T-cell (primary cell): ENCODE results near the gene SLC1A3. TPM values are rescaled to one million over a fixed set of nuclear protein-coding genes. Genes with fewer than 3 reads are reported as not detected.

Experiments used
- ATAC-seq, 4 experiments: fragments of 200-7000 bp in 3 of 4; fragments of 150-1000 bp in 1 of 4; cut with Tn5 transposase; replicated peaks in 1 of 4; 1 replicate in 3 of 4; 2 replicates in 1 of 4; pipeline ENCODE4 v1.10.0; 2021; ENCODE audit warnings: moderate library complexity in 3 of 4, mild to moderate bottlenecking in 2 of 4, moderate number of reproducible peaks in 1 of 4
- CTCF ChIA-PET, 2 donors: fragments of 300-600 bp; sonication (Branson Sonifier 250); formaldehyde crosslinking; loops; one replicate each; lab custom pipeline; 2022; ENCODE audit warnings: antibody characterized with exemption in 2 of 2; lab: Charles Lee
- POLR2A ChIA-PET, 2 donors: fragments of 300-600 bp; sonication (Branson Sonifier 250); formaldehyde crosslinking; loops; one replicate each; lab custom pipeline; 2022; ENCODE audit warnings: antibody characterized with exemption in 2 of 2; lab: Charles Lee
- DNase-seq, 35 experiments: peaks; one replicate each; pipeline versions ENCODE4 v3.0.0 to v3.0.0-alpha.2; 2013 to 2023
- H3K27ac ChIP-seq: one replicate; pipeline ENCODE4 v1.5.1; 2013; ENCODE audit warnings: low read length
- H3K27me3 ChIP-seq, 2 experiments: replicated peaks in 1 of 2; 1 replicate in 1 of 2; 2 replicates in 1 of 2; pipeline versions ENCODE4 v1.6.1 to v1.7.0; 2013; ENCODE audit warnings: low read length in 1 of 2, mixed read lengths in 1 of 2; ENCODE audit not compliant: control insufficient read depth in 2 of 2, insufficient read depth in 2 of 2; ENCODE audit errors: extremely low read depth in 1 of 2
- H3K36me3 ChIP-seq, 2 donors: 1 replicate in 1 of 2; 2 replicates in 1 of 2; pipeline versions ENCODE4 v1.6.1 to v1.7.0; 2013; ENCODE audit warnings: low read length in 1 of 2; ENCODE audit not compliant: control insufficient read depth in 2 of 2, insufficient read depth in 1 of 2; ENCODE audit errors: extremely low read depth in 1 of 2
- H3K4me1 ChIP-seq, 2 experiments: 1 replicate in 1 of 2; 2 replicates in 1 of 2; pipeline versions ENCODE4 v1.6.1 to v1.7.0; 2013; ENCODE audit warnings: low read length in 2 of 2, mixed read lengths in 1 of 2; ENCODE audit not compliant: insufficient read depth in 2 of 2, control insufficient read depth in 1 of 2; ENCODE audit errors: extremely low read depth in 1 of 2
- H3K4me3 ChIP-seq, 2 donors: 1 replicate in 1 of 2; 2 replicates in 1 of 2; pipeline versions ENCODE4 v1.5.1 to v1.7.0; 2013; ENCODE audit warnings: mild to moderate bottlenecking in 2 of 2, low read length in 1 of 2, moderate library complexity in 1 of 2; ENCODE audit not compliant: control insufficient read depth in 1 of 2; ENCODE audit errors: extremely low read depth in 1 of 2
- H3K9me3 ChIP-seq: 2 replicates; pipeline ENCODE4 v1.7.0; 2013
- H3K27ac Mint-ChIP-seq, 2 donors: one replicate each; pipeline ENCODE4 v1.8.0; 2020 to 2021; ENCODE audit warnings: mild to moderate bottlenecking in 2 of 2, mixed read lengths in 2 of 2
- H3K27me3 Mint-ChIP-seq, 2 donors: one replicate each; pipeline ENCODE4 v1.8.0; 2021 to 2022; ENCODE audit warnings: mixed read lengths in 2 of 2
- H3K36me3 Mint-ChIP-seq: one replicate; pipeline ENCODE4 v1.8.0; 2021; ENCODE audit warnings: mixed read lengths
- H3K4me1 Mint-ChIP-seq, 3 donors: one replicate each; pipeline ENCODE4 v1.8.0; 2020 to 2022; ENCODE audit warnings: mixed read lengths in 3 of 3, mild to moderate bottlenecking in 1 of 3
- H3K4me3 Mint-ChIP-seq, 3 donors: one replicate each; pipeline ENCODE4 v1.8.0; 2020 to 2022; ENCODE audit warnings: mild to moderate bottlenecking in 3 of 3, mixed read lengths in 3 of 3, moderate library complexity in 3 of 3
- H3K9me3 Mint-ChIP-seq, 3 donors: one replicate each; pipeline ENCODE4 v1.8.0; 2020 to 2022; ENCODE audit warnings: mixed read lengths in 3 of 3
- WGBS: methylation state at CpG from one replicate; pipeline ENCODE4 v1.1.5; 2013; ENCODE audit warnings: missing lambda C conversion rate; ENCODE audit not compliant: insufficient coverage; 5-methylcytosine and 5-hydroxymethylcytosine counted together
- total RNA-seq, 35 experiments: library from RNA in 6 of 35; stranded (reverse) in 6 of 35; fragments of 120-200 nt in 1 of 35; gene quantifications; one replicate each; pipeline versions ENCODE4 v1.2.1 to v1.2.4 and lab custom pipeline; 2013 to 2026

SLC1A3 gene
- total RNA-seq, 5 donors from 2014 or later (not counting 1 experiment from before 2014, with no cell fraction given), result 0.12 to 0.25 (median 0.23) TPM; not detected in 2

GRCh38 chr5:36682499-36682898, 76.1 kb downstream of the SLC1A3 start:
- Mint-ChIP-seq H3K4me1 (no peaks in the 10 kb centered on the region), H3K36me3 (no peaks in the 10 kb centered on the region), H3K4me3 (no peak overlapping the region), H3K27me3 (peaks cover 3 to 5% of the 10 kb centered on the region in 2 donors), H3K27ac (no peak overlapping the region), H3K9me3 (no peaks in the 10 kb centered on the region)
- no peaks in the 10 kb centered on the region for H3K36me3 ChIP-seq
- no peak for DNase-seq
- H3K27ac ChIP-seq, result no peak overlapping the region
- no CpG with 5 or more reads among the region's 2 CpGs for WGBS
- ChIA-PET POLR2A (no interaction called here), CTCF (no interaction called here)
- H3K9me3 ChIP-seq, result no peaks in the 10 kb centered on the region
- no peak for ATAC-seq
- no peaks in the 10 kb centered on the region for H3K4me1 ChIP-seq
- peaks cover 0 to 3% of the 10 kb centered on the region in 2 experiments for H3K27me3 ChIP-seq
- no peak overlapping the region for H3K4me3 ChIP-seq

- Histone ChIP-seq H3K27me3 (peaks cover 0 to 3% of the 10 kb centered on the region in 2 experiments), H3K4me3 (no peak overlapping the region), H3K27ac (no peak overlapping the region), H3K4me1 (no peaks in the 10 kb centered on the region), H3K36me3 (no peaks in the 10 kb centered on the region), H3K9me3 (no peaks in the 10 kb centered on the region)
- no peak for DNase-seq
- H3K36me3 Mint-ChIP-seq, result no peaks in the 10 kb centered on the region
- H3K27ac Mint-ChIP-seq, result no peak overlapping the region
- H3K4me1 Mint-ChIP-seq, result no peaks in the 10 kb centered on the region
- 96% methylated on average over 9 of the region's 9 CpGs for WGBS
- H3K27me3 Mint-ChIP-seq, result peaks cover 4 to 7% of the 10 kb centered on the region in 2 donors
- no peak overlapping the region for H3K4me3 Mint-ChIP-seq
- ATAC-seq, result no peak
- H3K9me3 Mint-ChIP-seq, result no peaks in the 10 kb centered on the region
- ChIA-PET CTCF (interaction anchor here in 1 of 2 donors (0.7 kb wide), 1 partner anchor 50 kb away, joined by 4 read pairs; no protein-coding TSS in a partner anchor), POLR2A (no interaction called here)
Observed at GRCh38 chr5:36683821-36684434, 77.5 kb downstream of the SLC1A3 start.

- WGBS, result 80% methylated on average over 2 of the region's 13 CpGs
- no peaks in the 10 kb centered on the region for H3K36me3 ChIP-seq
- Mint-ChIP-seq H3K4me3 (no peak overlapping the region), H3K4me1 (peaks cover 4 to 11% (median 9%) of the 10 kb centered on the region in 3 donors), H3K27me3 (peaks cover 0 to 4% of the 10 kb centered on the region in 2 donors), H3K36me3 (no peaks in the 10 kb centered on the region), H3K27ac (no peak overlapping the region), H3K9me3 (no peaks in the 10 kb centered on the region)
- ChIA-PET POLR2A (no interaction called here), CTCF (no interaction called here)
- H3K27me3 ChIP-seq, result peaks cover 0 to 16% of the 10 kb centered on the region in 2 experiments
- H3K27ac ChIP-seq, result no peak overlapping the region
- DNase-seq (no peak), ATAC-seq (no peak)
- peaks cover 0 to 7% of the 10 kb centered on the region in 2 experiments for H3K4me1 ChIP-seq
- no peak overlapping the region for H3K4me3 ChIP-seq
- no peaks in the 10 kb centered on the region for H3K9me3 ChIP-seq
Observed at GRCh38 chr5:36685631-36686288, 79.4 kb downstream of the SLC1A3 start.

GRCh38 chr5:36686881-36687280, 80.5 kb downstream of the SLC1A3 start:
- Mint-ChIP-seq H3K4me1 (peaks cover 7 to 17% (median 14%) of the 10 kb centered on the region in 3 donors), H3K4me3 (no peak overlapping the region), H3K27me3 (peaks cover 4 to 11% of the 10 kb centered on the region in 2 donors), H3K36me3 (no peaks in the 10 kb centered on the region), H3K27ac (no peak overlapping the region), H3K9me3 (no peaks in the 10 kb centered on the region)
- H3K27me3 ChIP-seq, result peaks cover 0 to 16% of the 10 kb centered on the region in 2 experiments
- peaks cover 0 to 8% of the 10 kb centered on the region in 2 experiments for H3K4me1 ChIP-seq
- H3K27ac ChIP-seq, result no peak overlapping the region
- no CpG with 5 or more reads among the region's 3 CpGs for WGBS
- no peaks in the 10 kb centered on the region for H3K9me3 ChIP-seq
- H3K36me3 ChIP-seq, result no peaks in the 10 kb centered on the region
- H3K4me3 ChIP-seq, result no peak overlapping the region
- no peak for ATAC-seq
- ChIA-PET CTCF (no interaction called here), POLR2A (no interaction called here)
- DNase-seq, result no peak

- H3K9me3 Mint-ChIP-seq, result no peaks in the 10 kb centered on the region
- H3K27ac Mint-ChIP-seq, result no peak overlapping the region
- Histone ChIP-seq H3K4me3 (no peak overlapping the region), H3K27ac (no peak overlapping the region), H3K36me3 (no peaks in the 10 kb centered on the region), H3K4me1 (peaks cover 0 to 16% of the 10 kb centered on the region in 2 experiments), H3K27me3 (peaks cover 0 to 25% of the 10 kb centered on the region in 2 experiments), H3K9me3 (no peaks in the 10 kb centered on the region)
- ATAC-seq (no peak), DNase-seq (peak in 1 of 35 experiments; percentile 10)
- peaks cover 7 to 19% (median 16%) of the 10 kb centered on the region in 3 donors for H3K4me1 Mint-ChIP-seq
- peaks cover 4 to 16% of the 10 kb centered on the region in 2 donors for H3K27me3 Mint-ChIP-seq
- H3K4me3 Mint-ChIP-seq, result peak overlapping the region in 2 of 3 donors; percentile 6 to 64
- POLR2A ChIA-PET, result no interaction called here
- no peaks in the 10 kb centered on the region for H3K36me3 Mint-ChIP-seq
- 74% methylated on average over 2 of the region's 6 CpGs for WGBS
- CTCF ChIA-PET, result interaction anchor here (0.6 to 0.9 kb wide), 2 partner anchors 21 to 763 kb away, joined by 4 to 5 read pairs; no protein-coding TSS in a partner anchor
Observed at GRCh38 chr5:36688722-36689121, 82.3 kb downstream of the SLC1A3 start.

- H3K27me3 Mint-ChIP-seq, result peaks cover 4 to 16% of the 10 kb centered on the region in 2 donors
- Histone ChIP-seq H3K4me1 (peaks cover 0 to 16% of the 10 kb centered on the region in 2 experiments), H3K36me3 (no peaks in the 10 kb centered on the region), H3K27me3 (peaks cover 0 to 23% of the 10 kb centered on the region in 2 experiments), H3K4me3 (no peak overlapping the region), H3K9me3 (no peaks in the 10 kb centered on the region), H3K27ac (no peak overlapping the region)
- peak overlapping the region; percentile 3 to 64 (median 29) for H3K4me3 Mint-ChIP-seq
- ChIA-PET CTCF (interaction anchor here in 1 of 2 donors (0.6 kb wide), 1 partner anchor 763 kb away, joined by 5 read pairs; no protein-coding TSS in a partner anchor), POLR2A (no interaction called here)
- ATAC-seq (no peak), DNase-seq (peak in 1 of 35 experiments; percentile 8)
- no peaks in the 10 kb centered on the region for H3K9me3 Mint-ChIP-seq
- H3K27ac Mint-ChIP-seq, result no peak overlapping the region
- WGBS, result 90% methylated on average over 2 of the region's 5 CpGs
- H3K4me1 Mint-ChIP-seq, result peaks cover 7 to 19% (median 16%) of the 10 kb centered on the region in 3 donors
- no peaks in the 10 kb centered on the region for H3K36me3 Mint-ChIP-seq
Observed at GRCh38 chr5:36689225-36689624, 82.8 kb downstream of the SLC1A3 start.
